Hepatocyte (in vitro differentiated cells): ENCODE measurements around the gene NID1. TPM values are rescaled to one million over a fixed set of nuclear protein-coding genes. Genes with fewer than 3 reads are reported as not detected.
A peak's percentile ranks its signal among the peaks of the same experiment; 100 is the strongest.

Experiments used
- DNase-seq: peaks from one replicate; pipeline ENCODE4 v3.0.0-alpha.2; 2016; ENCODE audit warnings: low spot score
- H2AFZ ChIP-seq: fragments of 200-600 bp; sonication (generic); 2 replicates; pipeline ENCODE4 v1.6.0; 2016; ENCODE audit warnings: antibody characterized with exemption, mild to moderate bottlenecking
- H3K27ac ChIP-seq: fragments of 200-600 bp; sonication (generic); 2 replicates; pipeline ENCODE4 v1.5.1; 2016; ENCODE audit warnings: mild to moderate bottlenecking
- H3K27me3 ChIP-seq: fragments of 200-600 bp; sonication (generic); 2 replicates; pipeline ENCODE4 v1.6.1; 2016
- H3K36me3 ChIP-seq: fragments of 200-600 bp; sonication (generic); replicated peaks from 2 replicates; pipeline ENCODE4 v1.5.1; 2016; ENCODE audit warnings: low read depth; ENCODE audit not compliant: insufficient read depth
- H3K4me1 ChIP-seq: fragments of 200-600 bp; sonication (generic); 2 replicates; pipeline ENCODE4 v1.5.1; 2016; ENCODE audit warnings: mild to moderate bottlenecking, moderate library complexity; ENCODE audit not compliant: insufficient read depth
- H3K4me2 ChIP-seq: fragments of 200-600 bp; sonication (generic); 2 replicates; pipeline ENCODE4 v1.6.0; 2016
- H3K4me3 ChIP-seq: fragments of 200-600 bp; sonication (generic); 2 replicates; pipeline ENCODE4 v1.5.1; 2016; ENCODE audit warnings: mild to moderate bottlenecking
- H3K79me2 ChIP-seq: fragments of 200-600 bp; sonication (generic); 2 replicates; pipeline ENCODE4 v1.6.0; 2017; ENCODE audit warnings: mild to moderate bottlenecking
- H3K9me2 ChIP-seq: fragments of 200-600 bp; sonication (generic); replicated peaks from 2 replicates; pipeline ENCODE4 v1.6.0; 2017; ENCODE audit warnings: mild to moderate bottlenecking; ENCODE audit not compliant: insufficient read depth
- H3K9me3 ChIP-seq: fragments of 200-600 bp; sonication (generic); 2 replicates; pipeline ENCODE4 v1.5.1; 2016; ENCODE audit warnings: low read depth, mild to moderate bottlenecking
- H4K20me1 ChIP-seq: fragments of 200-600 bp; sonication (generic); 2 replicates; pipeline ENCODE4 v1.6.0; 2016; ENCODE audit warnings: mild to moderate bottlenecking; ENCODE audit not compliant: insufficient read depth, poor library complexity, severe bottlenecking
- EZH2 ChIP-seq: fragments of 200-600 bp; sonication (generic); IDR thresholded peaks from 2 replicates; pipeline ENCODE4 v1.6.1; 2016; ENCODE audit warnings: antibody characterized with exemption, mild to moderate bottlenecking, borderline replicate concordance
- EZH2phosphoT487 ChIP-seq: fragments of 200-600 bp; sonication (generic); IDR thresholded peaks from one replicate; pipeline ENCODE4 v1.6.1; 2018; ENCODE audit warnings: antibody characterized with exemption, mild to moderate bottlenecking, low read depth, moderate library complexity; ENCODE audit not compliant: unreplicated experiment, severe bottlenecking
- WGBS: methylation state at CpG from one replicate; pipeline ENCODE4 v1.1.6; 2016; ENCODE audit warnings: low lambda C conversion rate; ENCODE audit errors: missing lambda C conversion rate; 5-methylcytosine and 5-hydroxymethylcytosine counted together
- polyA plus RNA-seq: library from polyadenylated mRNA; unstranded; fragments of >200 nt; fragmentation: Nextera tagmentation; extraction: Ambion mirVana; gene quantifications from 2 replicates; pipeline ENCODE4 v1.2.1, GENCODE V29; 2016
- total RNA-seq: library from RNA; depleted of rRNA; stranded (reverse); fragments of >200 nt; gene quantifications from 2 replicates; pipeline ENCODE4 v1.2.3, GENCODE V29; 2014
- TF ChIP-seq, protein P1 (sequence below): fragments of 200-600 bp; sonication (generic); IDR thresholded peaks from 2 replicates; pipeline ENCODE4 v1.5.1; 2016; ENCODE audit warnings: antibody characterized with exemption, mild to moderate bottlenecking; ENCODE audit not compliant: poor library complexity

Gene NID1
- total and polyA plus RNA-seq, 2 experiments from 2014 or later: 53.8 to 72.8 TPM

DNA sequence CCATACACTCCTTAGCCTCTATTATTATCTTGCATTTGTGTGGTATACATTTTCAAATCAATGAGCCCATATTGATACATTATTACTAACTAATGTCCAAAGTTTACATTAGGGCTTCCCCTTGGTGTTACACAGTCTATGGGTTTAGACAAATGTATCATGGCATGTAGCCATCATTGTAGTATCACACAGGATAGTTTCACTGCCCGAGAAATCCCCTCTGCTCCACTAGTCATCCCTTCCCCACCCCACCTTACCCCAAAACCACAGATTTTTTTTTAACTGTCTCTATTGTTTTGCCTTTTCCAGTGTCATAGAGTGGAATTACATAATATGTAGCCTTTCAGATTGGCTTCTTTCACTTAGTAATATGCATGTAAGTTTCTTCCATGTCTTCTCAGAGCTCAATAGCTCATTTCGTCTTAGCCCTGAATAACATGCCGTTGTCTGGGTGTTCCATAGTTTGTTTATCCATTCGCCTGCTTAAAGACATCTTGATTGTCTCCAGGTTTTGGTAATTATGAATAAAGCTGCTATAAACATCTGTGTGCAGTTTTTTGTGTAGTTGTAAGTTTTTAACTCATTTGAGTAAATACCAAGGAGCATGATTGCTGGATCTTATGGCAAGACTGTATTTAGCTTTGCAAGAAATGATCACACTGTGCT lies 111.8 kb downstream of the NID1 start:
- WGBS: 75% methylated on average over 4 of the region's 4 CpGs
- Histone ChIP-seq H3K4me2 (peak overlapping the region; percentile 23), H4K20me1 (no peaks in the 10 kb centered on the region), H3K9me2 (no peaks in the 10 kb centered on the region), H3K36me3 (no peaks in the 10 kb centered on the region), H3K27ac (peak overlapping the region; percentile 16), H3K9me3 (no peaks in the 10 kb centered on the region), H3K79me2 (no peaks in the 10 kb centered on the region), H3K4me1 (no peaks in the 10 kb centered on the region), H3K27me3 (no peaks in the 10 kb centered on the region), H3K4me3 (no peak overlapping the region), H2AFZ (no peak overlapping the region)
- DNase-seq: no peak
- TF ChIP-seq EZH2phosphoT487 (no peak), EZH2 (no peak)
- TF ChIP-seq, protein P1, sequence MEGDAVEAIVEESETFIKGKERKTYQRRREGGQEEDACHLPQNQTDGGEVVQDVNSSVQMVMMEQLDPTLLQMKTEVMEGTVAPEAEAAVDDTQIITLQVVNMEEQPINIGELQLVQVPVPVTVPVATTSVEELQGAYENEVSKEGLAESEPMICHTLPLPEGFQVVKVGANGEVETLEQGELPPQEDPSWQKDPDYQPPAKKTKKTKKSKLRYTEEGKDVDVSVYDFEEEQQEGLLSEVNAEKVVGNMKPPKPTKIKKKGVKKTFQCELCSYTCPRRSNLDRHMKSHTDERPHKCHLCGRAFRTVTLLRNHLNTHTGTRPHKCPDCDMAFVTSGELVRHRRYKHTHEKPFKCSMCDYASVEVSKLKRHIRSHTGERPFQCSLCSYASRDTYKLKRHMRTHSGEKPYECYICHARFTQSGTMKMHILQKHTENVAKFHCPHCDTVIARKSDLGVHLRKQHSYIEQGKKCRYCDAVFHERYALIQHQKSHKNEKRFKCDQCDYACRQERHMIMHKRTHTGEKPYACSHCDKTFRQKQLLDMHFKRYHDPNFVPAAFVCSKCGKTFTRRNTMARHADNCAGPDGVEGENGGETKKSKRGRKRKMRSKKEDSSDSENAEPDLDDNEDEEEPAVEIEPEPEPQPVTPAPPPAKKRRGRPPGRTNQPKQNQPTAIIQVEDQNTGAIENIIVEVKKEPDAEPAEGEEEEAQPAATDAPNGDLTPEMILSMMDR: no peak

DNA sequence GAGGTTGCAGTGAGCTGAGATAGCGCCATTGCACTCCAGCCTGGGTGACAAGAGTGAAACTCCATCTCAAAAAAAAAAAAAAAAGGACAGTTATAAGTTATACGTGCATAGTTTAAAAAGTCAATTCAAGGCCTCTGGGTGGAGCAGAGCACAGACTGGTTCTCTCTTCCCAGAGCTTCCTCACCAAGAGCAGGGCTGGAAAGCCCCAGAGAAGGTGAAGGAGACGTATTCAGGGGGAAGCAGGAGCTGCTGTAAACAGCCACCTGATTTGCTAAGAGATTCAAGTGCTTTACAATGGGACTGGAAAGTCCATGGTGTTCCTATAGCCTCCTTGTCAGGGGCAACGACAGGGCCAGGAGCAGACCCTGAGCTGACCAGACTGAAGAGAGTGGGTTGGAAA lies 113.2 kb downstream of the NID1 start:
- no peaks in the 10 kb centered on the region for H4K20me1 ChIP-seq
- H3K4me3 ChIP-seq: no peak overlapping the region
- DNase-seq: no peak
- H3K36me3 ChIP-seq: no peaks in the 10 kb centered on the region
- H3K27me3 ChIP-seq: no peaks in the 10 kb centered on the region
- no peaks in the 10 kb centered on the region for H3K9me3 ChIP-seq
- H3K4me2 ChIP-seq: no peak overlapping the region
- H3K27ac ChIP-seq: no peak overlapping the region
- H3K79me2 ChIP-seq: no peaks in the 10 kb centered on the region
- H2AFZ ChIP-seq: no peak overlapping the region
- WGBS: 95% methylated on average over 4 of the region's 4 CpGs
- H3K4me1 ChIP-seq: no peaks in the 10 kb centered on the region
- no peaks in the 10 kb centered on the region for H3K9me2 ChIP-seq
- TF ChIP-seq EZH2phosphoT487: no peak
- no peak for TF ChIP-seq EZH2
- TF ChIP-seq, protein P1: no peak

DNA sequence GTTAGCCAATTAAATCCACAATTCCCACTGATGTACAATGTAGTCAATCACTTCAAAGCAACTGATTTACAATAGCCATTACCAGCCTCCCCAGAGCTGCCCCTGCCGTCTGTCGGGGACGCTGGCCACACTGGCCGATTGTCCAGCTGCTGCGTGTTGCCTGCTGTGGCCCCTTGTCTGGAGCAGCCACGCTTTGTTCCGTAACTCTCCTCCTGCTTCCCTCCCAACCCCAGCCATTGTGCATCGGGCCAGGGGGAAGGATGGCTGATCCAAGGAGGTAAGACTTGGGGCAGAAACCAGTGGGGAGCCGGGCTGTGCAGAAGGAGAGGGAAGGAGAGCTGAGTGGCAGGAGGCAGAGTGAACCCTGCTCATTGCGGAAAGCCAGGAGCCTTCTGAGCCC lies 114.6 kb downstream of the NID1 start:
- Histone ChIP-seq H3K27ac (no peak overlapping the region), H3K36me3 (no peaks in the 10 kb centered on the region), H2AFZ (no peak overlapping the region), H3K4me1 (no peaks in the 10 kb centered on the region), H3K4me3 (no peak overlapping the region), H4K20me1 (no peaks in the 10 kb centered on the region), H3K27me3 (no peaks in the 10 kb centered on the region), H3K79me2 (no peaks in the 10 kb centered on the region), H3K9me2 (no peaks in the 10 kb centered on the region), H3K9me3 (no peaks in the 10 kb centered on the region), H3K4me2 (no peak overlapping the region)
- TF ChIP-seq EZH2phosphoT487 (no peak), EZH2 (no peak)
- TF ChIP-seq, protein P1: no peak
- 94% methylated on average over 10 of the region's 10 CpGs for WGBS
- DNase-seq: no peak
